ENCODE measurements around the gene TC2N. TPM values are rescaled to one million over a fixed set of nuclear protein-coding genes. Genes with fewer than 3 reads are reported as not detected.

TC2N gene
- total RNA-seq, 4 donors from 2014 or later, result 19.9 to 38.6 (median 29.2) TPM

DNA sequence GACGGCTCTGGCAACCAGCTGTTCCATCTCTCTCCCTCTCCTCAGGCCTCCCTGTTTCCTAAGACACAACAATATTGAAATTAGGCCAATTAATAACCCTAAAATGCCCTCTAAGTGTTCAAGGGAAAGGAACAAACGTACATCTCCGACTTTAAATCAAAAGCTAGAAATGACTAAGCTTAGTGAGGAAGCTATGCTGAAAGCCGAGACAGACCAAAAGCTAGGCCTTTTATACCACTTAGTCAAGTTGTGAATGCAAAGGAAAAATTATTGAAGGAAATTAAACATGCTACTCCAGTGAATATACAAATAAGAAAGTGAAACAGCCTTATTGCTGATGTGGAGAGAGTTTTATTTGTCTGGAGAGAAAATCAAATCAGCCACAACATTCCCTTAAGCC is 73.6 kb downstream of the TC2N start:
- 67 to 96% methylated on average over 3 of the region's 4 CpGs for WGBS, 2 donors (ENCODE audit: low coverage in 1 of 2)
- Histone ChIP-seq H3K9me3 (no peaks in the 10 kb centered on the region), H3K27me3 (no peaks in the 10 kb centered on the region), H3K4me3 (no peak overlapping the region), H3K36me3 (no peaks in the 10 kb centered on the region), H3K27ac (no peak overlapping the region), H3K4me1 (peaks cover 0 to 8% (median 0%) of the 10 kb centered on the region in 3 donors)
- ATAC-seq, result no peak
- no peak for TF ChIP-seq CTCF (IDR thresholded peaks at IDR 0.05)
- no peak for TF ChIP-seq POLR2AphosphoS5 (IDR thresholded peaks at IDR 0.05)
- no peak for TF ChIP-seq EP300 (IDR thresholded peaks at IDR 0.05)
- no peak for TF ChIP-seq POLR2A (IDR thresholded peaks at IDR 0.05)

- no peak for ATAC-seq
Observed at GRCh38 chr14:91786188-91786587, 81.1 kb downstream of the TC2N start.

GRCh38 chr14:91780452-91780851 is 86.9 kb downstream of the TC2N start:
- 63 to 74% methylated on average over 3 of the region's 3 CpGs for WGBS, 2 donors (ENCODE audit: low coverage in 1 of 2)
- TF ChIP-seq POLR2AphosphoS5 (IDR thresholded peaks at IDR 0.05), result no peak
- no peak for TF ChIP-seq EP300 (IDR thresholded peaks at IDR 0.05)
- no peak for TF ChIP-seq POLR2A (IDR thresholded peaks at IDR 0.05)
- no peak for TF ChIP-seq CTCF (IDR thresholded peaks at IDR 0.05)
- no peaks in the 10 kb centered on the region for H3K36me3 ChIP-seq

More at GRCh38 chr14:91786188-91786587, 81.1 kb downstream of the TC2N start:
- Histone ChIP-seq H3K27ac (no peak overlapping the region), H3K9me3 (no peaks in the 10 kb centered on the region), H3K4me1 (no peaks in the 10 kb centered on the region), H3K4me3 (no peak overlapping the region), H3K36me3 (no peaks in the 10 kb centered on the region), H3K27me3 (no peaks in the 10 kb centered on the region)
- WGBS, 2 donors (ENCODE audit: low coverage in 1 of 2), result 92 to 96% methylated on average over 2 of the region's 2 CpGs
- TF ChIP-seq POLR2A (IDR thresholded peaks at IDR 0.05), result no peak
- TF ChIP-seq EP300 (IDR thresholded peaks at IDR 0.05), result no peak
- TF ChIP-seq POLR2AphosphoS5 (IDR thresholded peaks at IDR 0.05), result no peak
- no peak for TF ChIP-seq CTCF (IDR thresholded peaks at IDR 0.05)

GRCh38 chr14:91778217-91778616 is 89.1 kb downstream of the TC2N start:
- no peaks in the 10 kb centered on the region for H3K4me1 ChIP-seq
- no peak overlapping the region for H3K4me3 ChIP-seq
- H3K9me3 ChIP-seq, result no peaks in the 10 kb centered on the region
- TF ChIP-seq POLR2A (IDR thresholded peaks at IDR 0.05), result no peak
- TF ChIP-seq EP300 (IDR thresholded peaks at IDR 0.05), result no peak
- no peak for TF ChIP-seq CTCF (IDR thresholded peaks at IDR 0.05)
- no peak for TF ChIP-seq POLR2AphosphoS5 (IDR thresholded peaks at IDR 0.05)
- H3K36me3 ChIP-seq, result no peaks in the 10 kb centered on the region
- WGBS, 2 donors (ENCODE audit: low coverage in 1 of 2), result 80 to 100% methylated on average over 2 of the region's 2 CpGs
- no peak overlapping the region for H3K27ac ChIP-seq
- no peaks in the 10 kb centered on the region for H3K27me3 ChIP-seq
- no peak for ATAC-seq

More at GRCh38 chr14:91780452-91780851, 86.9 kb downstream of the TC2N start:
- H3K4me1 ChIP-seq, result no peaks in the 10 kb centered on the region
- no peaks in the 10 kb centered on the region for H3K9me3 ChIP-seq
- H3K27me3 ChIP-seq, result no peaks in the 10 kb centered on the region
- no peak overlapping the region for H3K27ac ChIP-seq
- no peak overlapping the region for H3K4me3 ChIP-seq
- ATAC-seq, result no peak

DNA sequence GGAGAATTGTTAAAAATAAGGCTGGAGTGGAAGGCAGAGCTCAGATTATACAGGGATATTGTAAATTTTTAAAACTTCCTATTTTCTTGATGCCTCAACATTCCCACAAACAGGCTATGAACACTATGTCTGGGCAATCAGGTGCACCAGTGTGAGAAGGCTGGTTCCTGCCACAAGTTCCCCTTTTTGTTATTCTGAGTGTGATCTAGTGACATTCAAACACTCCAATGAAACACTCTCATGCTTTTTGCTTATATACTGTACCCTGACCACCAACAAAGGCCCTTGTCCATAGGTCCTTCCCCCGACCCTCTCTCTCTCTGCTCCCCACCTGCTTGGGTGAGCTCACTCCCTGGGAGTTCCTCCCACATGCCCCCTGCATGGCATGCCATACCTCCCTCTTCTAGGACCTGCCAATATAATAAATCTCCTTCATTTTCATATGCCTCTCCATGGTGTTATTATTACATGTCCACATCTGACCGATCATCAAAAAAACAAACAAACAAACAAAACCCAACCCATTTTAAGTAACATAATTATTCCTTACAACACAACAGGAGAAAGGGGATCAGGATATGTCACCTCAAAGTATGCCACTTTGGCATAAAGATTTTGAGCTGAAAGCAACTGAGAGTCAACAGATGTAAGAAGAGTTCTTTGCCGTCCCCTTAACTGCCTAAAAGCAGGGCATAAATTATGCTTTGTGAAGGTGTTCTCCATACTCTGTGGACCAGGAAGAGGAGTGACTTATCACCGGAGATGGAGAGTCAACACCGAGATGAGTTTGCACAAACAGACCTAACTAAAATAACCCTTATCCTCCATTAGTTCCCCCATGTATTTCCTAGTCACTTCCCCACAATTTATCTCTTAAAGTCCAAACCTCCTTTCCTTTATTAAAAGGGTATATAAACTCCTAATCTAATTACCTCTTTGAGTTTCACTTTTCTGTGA is 92.9 kb downstream of the TC2N start:
- WGBS, 2 donors (ENCODE audit: low coverage in 1 of 2), result 80% methylated on average over 5 of the region's 5 CpGs
- H3K4me1 ChIP-seq, result no peaks in the 10 kb centered on the region

More for the DNA sequence above, 92.9 kb downstream of the TC2N start:
- H3K9me3 ChIP-seq, result no peaks in the 10 kb centered on the region
- TF ChIP-seq POLR2A (IDR thresholded peaks at IDR 0.05), result no peak
- TF ChIP-seq EP300 (IDR thresholded peaks at IDR 0.05), result no peak
- TF ChIP-seq POLR2AphosphoS5 (IDR thresholded peaks at IDR 0.05), result no peak
- TF ChIP-seq CTCF (IDR thresholded peaks at IDR 0.05), result no peak
- no peaks in the 10 kb centered on the region for H3K36me3 ChIP-seq
- no peak overlapping the region for H3K27ac ChIP-seq
- H3K27me3 ChIP-seq, result no peaks in the 10 kb centered on the region
- ATAC-seq, result no peak
- H3K4me3 ChIP-seq, result no peak overlapping the region
